Kidney (tissue), 14 donors: ENCODE data around the gene SPIB. TPM values are rescaled to one million over a fixed set of nuclear protein-coding genes. Genes with fewer than 3 reads are reported as not detected.

Experiments
- DNase-seq, 5 donors: peaks; one replicate each; pipeline ENCODE4 v3.0.0-alpha.2; 2013 to 2020
- FAIRE-seq: peaks from 2 replicates; lab custom pipeline; 2012; peaks lifted over from hg19 to GRCh38; lab: Jason Lieb, UNC
- H3K27ac ChIP-seq, 2 donors: one replicate each; pipeline ENCODE4 v1.7.0; 2013; ENCODE audit warnings: low read depth in 2 of 2, low read length in 2 of 2, inconsistent platforms in 1 of 2
- H3K27me3 ChIP-seq: one replicate; pipeline ENCODE4 v1.7.1; 2013; ENCODE audit warnings: low read length, inconsistent platforms; ENCODE audit not compliant: control insufficient read depth, insufficient read depth
- H3K36me3 ChIP-seq, 3 donors: one replicate each; pipeline versions ENCODE4 v1.7.0 to v1.7.1; 2013; ENCODE audit warnings: low read length in 3 of 3, control low read depth in 1 of 3, inconsistent platforms in 1 of 3; ENCODE audit not compliant: insufficient read depth in 3 of 3, control insufficient read depth in 2 of 3
- H3K4me1 ChIP-seq, 3 donors: one replicate each; pipeline versions ENCODE4 v1.7.0 to v1.7.1; 2013; ENCODE audit warnings: low read length in 3 of 3, inconsistent platforms in 1 of 3, low read depth in 1 of 3; ENCODE audit not compliant: control insufficient read depth in 2 of 3, insufficient read depth in 2 of 3
- H3K4me3 ChIP-seq, 3 donors: one replicate each; pipeline versions ENCODE4 v1.7.0 to v1.8.1; 2013; ENCODE audit warnings: low read length in 3 of 3, control low read depth in 1 of 3, inconsistent platforms in 1 of 3
- H3K9ac ChIP-seq, 3 donors: one replicate each; pipeline versions ENCODE4 v1.7.0 to v1.7.1; 2013; ENCODE audit warnings: low read length in 3 of 3, control low read depth in 1 of 3, inconsistent platforms in 1 of 3
- H3K9me3 ChIP-seq, 3 donors: one replicate each; pipeline versions ENCODE4 v1.7.0 to v1.7.1; 2013; ENCODE audit warnings: low read length in 3 of 3, control low read depth in 1 of 3, inconsistent platforms in 1 of 3; ENCODE audit not compliant: control insufficient read depth in 2 of 3, insufficient read depth in 1 of 3
- CTCF ChIP-seq: IDR thresholded peaks from 3 replicates; pipeline ENCODE4 v1.5.1; 2012; ENCODE audit warnings: mild to moderate bottlenecking, moderate library complexity, borderline replicate concordance; ENCODE audit not compliant: insufficient read depth; ENCODE audit errors: extremely low read depth
- intact Hi-C: fragments of 100-400 bp; cut with DNase I; formaldehyde crosslinking; loops from one replicate; pipeline ENCODE4 v1.11.1; 2022
- polyA plus RNA-seq: library from polyadenylated mRNA; stranded (reverse); fragments of 350-450 nt; fragmentation: Illumina TruSeq; extraction: RNeasy Lipid Tissue Mini Kit (QIAGEN cat#74804); gene quantifications from one replicate; pipeline ENCODE4 v1.2.3, GENCODE V29; 2014; ENCODE audit warnings: low read depth, low replicate concordance; ENCODE audit not compliant: insufficient read depth
- total RNA-seq: library from RNA; stranded (reverse); fragmentation: NEBNext Ultra II Directional; extraction: Animal tissue kit (Norgen Biotek cat#: 25700); gene quantifications from one replicate; pipeline ENCODE4 v1.2.1, GENCODE V29; 2021
- donor health status: control.
- donor health status: control.
- donor health status: control.
- donor health status: control.
- donor health status: control.
- donor health status: DM: yes; HTN: yes; CAD: no.
- donor health status: Normal renal cell carcinoma (clear cell type).

The SPIB gene
- total and polyA plus RNA-seq, 2 donors from 2014 or later, result 1.1 TPM; not detected in 1

GRCh38 chr19:50447053-50447452 is 28.3 kb downstream of the SPIB start:
- Histone ChIP-seq H3K4me1 (no peaks in the 10 kb centered on the region), H3K27me3 (no peaks in the 10 kb centered on the region), H3K36me3 (no peaks in the 10 kb centered on the region), H3K9me3 (no peaks in the 10 kb centered on the region), H3K27ac (no peak overlapping the region), H3K4me3 (no peak overlapping the region), H3K9ac (no peak overlapping the region)
- no peak for FAIRE-seq
- intact Hi-C loops, result no loop called here
- no peak for DNase-seq
- no peak for TF ChIP-seq CTCF

GRCh38 chr19:50447750-50448149 is 29.0 kb downstream of the SPIB start:
- TF ChIP-seq CTCF, result no peak
- FAIRE-seq (no peak), DNase-seq (no peak)
- no peak overlapping the region for H3K27ac ChIP-seq
- H3K9ac ChIP-seq, result no peak overlapping the region
- H3K27me3 ChIP-seq, result no peaks in the 10 kb centered on the region
- no peaks in the 10 kb centered on the region for H3K4me1 ChIP-seq
- H3K36me3 ChIP-seq, result no peaks in the 10 kb centered on the region
- intact Hi-C loops, result no loop called here
- no peak overlapping the region for H3K4me3 ChIP-seq
- H3K9me3 ChIP-seq, result no peaks in the 10 kb centered on the region

- no peak for FAIRE-seq
- DNase-seq, result no peak
Measured at GRCh38 chr19:50449236-50449899, 30.6 kb downstream of the SPIB start.

More at GRCh38 chr19:50449236-50449899, 30.6 kb downstream of the SPIB start:
- intact Hi-C loops, result no loop called here
- H3K36me3 ChIP-seq, result no peaks in the 10 kb centered on the region
- no peaks in the 10 kb centered on the region for H3K9me3 ChIP-seq
- H3K9ac ChIP-seq, result no peak overlapping the region
- no peak overlapping the region for H3K4me3 ChIP-seq
- TF ChIP-seq CTCF, result no peak
- H3K27me3 ChIP-seq, result no peaks in the 10 kb centered on the region
- no peak overlapping the region for H3K27ac ChIP-seq
- no peaks in the 10 kb centered on the region for H3K4me1 ChIP-seq
